DMS 273 treated with DMSO at 0.1 percent for 48 hours (cell line): ENCODE measurements around the gene GABRB1.
A peak's percentile ranks its signal among the peaks of the same experiment; 100 is the strongest.

ENCODE experiments used
- DNase-seq: peaks from one replicate; lab custom pipeline; 2025; lab: John Stamatoyannopoulos, UW

GABRB1 gene

GRCh38 chr4:47049347-47049746 lies 18.0 kb downstream of the GABRB1 start:
- DNase-seq: no peak

- peak; percentile 57 for DNase-seq
Measured at GRCh38 chr4:47050761-47051725, 19.7 kb downstream of the GABRB1 start.

GRCh38 chr4:47053485-47053884 lies 22.1 kb downstream of the GABRB1 start:
- no peak for DNase-seq

DNA sequence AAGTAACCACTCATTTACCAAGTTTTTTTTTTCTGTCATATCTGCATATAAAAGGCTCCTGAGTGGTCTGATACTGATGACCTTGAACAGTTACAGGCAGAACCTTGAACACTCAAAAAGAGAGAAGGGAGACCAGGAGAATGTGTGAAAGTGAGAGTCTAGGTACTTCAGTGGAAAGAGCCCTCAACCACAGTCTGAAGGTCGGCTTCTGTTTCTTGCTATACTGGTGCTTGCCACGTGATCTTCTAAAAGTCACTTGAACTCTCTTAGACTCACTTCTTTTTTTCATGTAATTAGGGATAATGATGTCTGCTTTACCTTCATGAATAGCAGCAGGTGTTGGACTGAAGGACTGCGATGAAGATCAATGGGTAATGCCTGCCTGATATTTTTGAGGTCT lies 22.8 kb downstream of the GABRB1 start:
- DNase-seq: no peak

- DNase-seq: no peak
Measured at GRCh38 chr4:47057991-47058390, 26.6 kb downstream of the GABRB1 start.

GRCh38 chr4:47060561-47060960 lies 29.2 kb downstream of the GABRB1 start:
- no peak for DNase-seq

DNA sequence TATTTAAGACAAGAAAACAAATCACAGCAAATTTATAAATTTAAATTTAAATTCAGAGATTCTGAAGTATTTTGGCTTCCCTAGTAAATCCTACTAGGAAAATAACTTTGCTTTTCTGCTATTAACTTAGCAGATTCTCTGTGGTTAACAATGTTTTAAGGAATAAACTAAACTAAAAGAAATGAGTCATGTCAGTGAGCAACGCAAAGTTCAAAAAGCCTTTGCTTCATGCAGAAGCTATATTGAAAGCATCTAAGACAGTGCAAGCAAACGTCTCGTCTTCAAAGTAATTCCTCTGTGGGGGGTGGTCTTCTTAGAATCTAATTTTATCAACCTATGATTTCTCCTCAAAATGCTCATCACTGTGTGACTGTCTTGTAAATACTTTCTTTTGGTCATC lies 30.1 kb downstream of the GABRB1 start:
- DNase-seq: no peak

DNA sequence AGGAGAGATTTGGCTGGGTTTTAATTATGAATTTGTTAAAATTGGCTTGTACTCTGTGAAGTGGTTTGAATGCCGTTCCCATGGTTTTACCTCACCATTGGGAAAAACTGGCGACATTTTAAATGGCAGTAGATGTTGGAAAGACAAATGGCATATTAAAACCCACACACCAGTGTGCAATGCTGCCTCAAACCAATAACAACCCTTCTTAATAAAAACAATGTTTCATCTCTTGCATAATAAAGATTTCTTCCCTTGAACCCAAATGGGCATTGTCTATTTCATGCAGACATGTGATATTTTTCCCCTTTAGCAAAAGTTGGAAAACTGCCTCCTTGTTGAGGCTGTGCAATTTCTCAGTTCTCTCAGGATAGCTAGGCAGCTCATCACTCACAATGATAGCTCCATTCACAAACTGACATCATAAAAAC lies 33.7 kb downstream of the GABRB1 start:
- no peak for DNase-seq

DNA sequence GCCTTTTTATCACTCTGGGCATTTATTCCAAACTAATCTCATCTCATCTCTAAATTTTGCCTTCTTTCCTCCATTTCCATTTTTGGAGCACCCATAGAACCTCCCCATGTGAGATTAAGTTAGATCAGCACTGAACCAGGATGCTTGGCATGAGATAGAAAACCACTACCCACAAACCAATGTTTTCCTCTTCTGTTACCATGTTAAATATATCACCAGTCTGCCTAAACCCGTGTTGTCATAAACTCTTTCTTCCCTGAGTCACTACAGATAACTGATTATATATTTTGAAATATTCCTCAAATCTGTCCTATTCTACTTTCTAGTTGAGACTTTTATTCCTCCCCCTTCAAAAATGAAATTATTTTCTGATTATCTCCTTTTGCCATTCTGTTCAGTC lies 37.6 kb downstream of the GABRB1 start:
- no peak for DNase-seq

DNA sequence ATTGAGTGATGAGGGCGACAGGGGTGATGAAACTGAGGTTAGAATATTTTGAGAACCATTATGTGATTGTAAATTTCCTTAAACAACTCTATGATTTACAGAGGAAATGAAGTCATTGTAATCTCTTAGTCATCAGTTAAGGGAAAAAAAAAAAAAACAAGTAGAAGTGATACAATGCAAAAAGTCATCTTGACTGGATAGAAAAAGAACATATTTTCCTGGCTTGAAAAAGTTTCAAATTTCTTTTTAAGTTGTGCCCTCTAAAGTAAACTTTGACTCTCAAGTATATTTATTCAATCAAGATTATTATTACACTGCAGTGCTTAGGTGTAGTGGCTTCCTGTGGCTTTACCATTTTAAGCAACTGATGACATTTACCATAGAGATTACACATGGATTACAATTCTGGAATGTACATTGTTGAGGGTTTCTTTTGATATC lies 40.6 kb downstream of the GABRB1 start:
- DNase-seq: no peak

- DNase-seq: no peak
Measured at GRCh38 chr4:47073647-47074046, 42.3 kb downstream of the GABRB1 start.

DNA sequence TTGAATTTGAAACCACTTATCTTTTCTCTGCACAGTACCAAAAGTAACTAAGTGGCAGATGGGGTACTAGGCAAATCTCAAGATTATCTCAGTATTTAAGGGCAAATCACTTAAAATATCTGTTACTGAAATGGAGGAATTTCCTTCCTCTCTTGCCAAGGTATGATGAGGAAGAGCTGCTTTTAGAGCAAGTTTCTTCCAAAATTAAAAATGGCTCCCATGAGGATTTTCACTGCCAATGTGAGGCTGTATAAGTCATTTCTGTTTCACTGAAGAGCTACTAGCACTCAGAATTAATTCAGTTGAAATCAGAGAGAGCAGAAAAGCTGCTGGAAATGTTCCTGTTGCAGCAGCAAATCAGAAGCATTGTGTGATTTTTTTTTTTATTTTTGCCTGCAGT lies 43.4 kb downstream of the GABRB1 start:
- DNase-seq: no peak

DNA sequence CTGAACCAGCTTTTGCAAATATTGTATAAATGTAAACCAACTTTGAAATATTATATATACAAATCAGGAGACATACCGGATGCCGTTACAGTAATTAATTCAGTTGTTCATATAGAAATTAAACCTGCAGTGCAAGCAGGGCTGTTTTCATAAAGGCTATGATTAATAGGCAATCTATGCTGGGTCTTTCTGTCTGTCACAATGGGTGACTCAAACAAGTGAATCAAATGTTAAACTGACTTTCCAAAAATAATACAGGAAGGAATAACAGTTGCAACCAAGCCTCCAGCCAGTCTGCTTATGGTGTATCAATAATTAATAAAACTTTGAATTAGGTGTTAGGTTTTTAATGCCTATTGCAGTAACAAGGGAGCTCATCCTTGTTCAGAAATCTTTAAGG lies 43.9 kb downstream of the GABRB1 start:
- no peak for DNase-seq

DNA sequence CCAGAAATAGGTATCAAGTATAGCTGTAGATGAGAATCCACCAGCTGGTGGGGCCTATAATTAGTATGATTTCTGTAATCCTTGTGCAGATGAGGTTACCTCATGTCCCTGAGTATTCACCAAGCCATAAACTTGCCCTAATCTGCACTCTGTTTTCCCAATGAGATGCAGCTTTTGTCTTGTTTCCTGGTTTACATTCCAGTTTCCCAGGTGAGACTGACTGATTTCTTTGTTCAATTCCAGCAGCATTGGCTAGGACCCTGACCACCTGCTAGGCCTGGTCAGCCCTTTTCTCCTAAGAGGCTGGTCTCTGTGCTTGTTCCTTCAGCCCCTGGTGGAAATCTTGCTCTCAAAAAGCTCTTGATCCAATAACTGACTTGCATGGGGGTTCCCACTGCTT lies 44.6 kb downstream of the GABRB1 start:
- DNase-seq: peak; percentile 59

- DNase-seq: no peak
Measured at GRCh38 chr4:47084111-47084510, 52.7 kb downstream of the GABRB1 start.

- DNase-seq: no peak
Measured at GRCh38 chr4:47084795-47085194, 53.4 kb downstream of the GABRB1 start.

GRCh38 chr4:47088298-47088697 lies 56.9 kb downstream of the GABRB1 start:
- no peak for DNase-seq

- DNase-seq: no peak
Measured at GRCh38 chr4:47095884-47096283, 64.5 kb downstream of the GABRB1 start.

DNA sequence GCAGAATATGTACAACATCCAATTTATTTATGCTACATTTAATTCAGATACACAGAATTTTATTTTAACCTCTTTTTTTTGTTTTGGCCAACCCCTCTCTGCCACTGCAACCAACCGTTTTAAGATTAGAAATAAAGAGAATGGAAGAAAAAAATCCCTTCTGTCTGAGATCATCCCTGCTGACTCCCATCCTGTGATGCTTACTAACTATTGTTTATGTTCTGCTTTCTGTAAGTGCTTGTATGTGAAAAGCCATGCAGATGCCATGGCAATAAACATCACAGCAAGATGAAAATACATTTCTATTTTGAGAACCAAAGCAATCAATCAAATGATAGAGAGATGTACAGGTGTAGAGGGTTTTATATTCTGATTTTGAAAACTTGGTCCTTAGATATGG lies 70.1 kb downstream of the GABRB1 start:
- no peak for DNase-seq

DNA sequence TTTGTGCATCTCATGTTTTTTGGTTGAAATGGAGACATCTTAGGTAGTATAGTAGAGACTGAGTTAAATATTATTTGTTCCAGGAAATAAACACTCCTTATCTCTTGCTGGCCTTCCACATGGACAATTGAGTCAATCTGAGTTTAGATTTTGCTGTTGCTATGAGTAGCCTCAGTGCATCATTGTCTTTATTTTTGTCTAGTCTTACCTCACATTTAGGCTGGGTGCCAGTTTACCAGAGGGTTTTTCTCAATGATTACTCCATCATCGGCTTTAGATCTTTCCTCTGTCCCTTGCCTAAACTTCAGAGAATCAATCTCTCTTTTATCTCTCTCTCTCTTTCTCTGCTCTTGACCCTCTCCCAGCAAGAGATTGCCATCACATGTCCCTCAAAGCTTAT lies 73.6 kb downstream of the GABRB1 start:
- DNase-seq: no peak

GRCh38 chr4:47106561-47106960 lies 75.2 kb downstream of the GABRB1 start:
- no peak for DNase-seq

DNA sequence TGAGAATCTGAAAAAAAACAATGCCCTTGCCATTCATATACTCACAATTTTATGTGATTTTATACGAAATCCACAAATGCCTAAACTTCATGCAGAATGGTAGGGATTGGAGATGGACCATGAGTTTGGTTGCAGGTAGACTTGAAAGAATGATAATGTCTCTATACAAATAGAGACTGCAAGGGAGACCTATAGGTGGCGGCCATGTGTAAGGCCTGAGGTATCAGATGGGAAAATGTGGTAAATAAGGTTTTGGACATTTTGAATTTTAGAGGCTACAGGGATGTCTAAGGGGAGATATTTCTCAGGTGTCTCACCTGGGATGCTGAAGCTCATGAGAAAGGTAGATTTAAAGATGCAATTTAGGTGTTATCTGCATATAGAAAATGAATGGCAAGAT lies 78.0 kb downstream of the GABRB1 start:
- DNase-seq: no peak

DNA sequence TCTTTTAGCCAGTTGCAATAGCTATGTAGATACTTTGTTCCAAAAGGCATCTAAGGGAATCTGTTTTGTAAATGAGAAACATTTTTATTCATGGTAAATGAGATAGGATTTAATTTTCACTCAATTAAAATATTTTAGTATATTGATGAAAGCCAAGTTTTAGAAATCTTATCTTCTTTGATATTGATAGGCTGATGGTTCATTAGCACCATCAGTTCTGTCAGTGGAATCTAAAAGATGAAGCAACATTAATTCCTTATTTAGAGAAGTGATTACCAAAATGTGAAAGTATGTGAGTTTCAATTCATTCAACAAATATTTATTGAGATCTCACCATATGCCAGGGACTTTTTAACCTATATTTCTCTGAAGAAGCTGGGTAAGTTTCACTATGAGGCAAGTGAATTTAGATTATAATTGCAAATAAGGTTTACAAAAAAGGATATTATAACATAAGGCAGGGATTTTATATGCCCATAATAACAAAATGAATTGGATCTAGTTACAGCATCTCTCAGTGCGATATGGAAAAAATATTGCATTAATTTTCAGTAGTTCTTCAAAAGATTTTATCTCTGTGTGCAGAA lies 79.3 kb downstream of the GABRB1 start:
- DNase-seq: no peak
